Ecto neural progenitor cell (in vitro differentiated cells): ENCODE measurements around the gene CCDC186.

Source experiments
- DNase-seq: peaks from one replicate; pipeline ENCODE4 v3.0.0-alpha.2; 2018; ENCODE audit warnings: low spot score

Gene CCDC186

GRCh38 chr10:114173921-114174694 lies at the start of gene CCDC186:
CCDC186 (minus strand) TSS chr10:114174203; CDS start chr10:114163268, 10,935 bp downstream.
- peak; percentile 96 for DNase-seq

GRCh38 chr10:114223066-114223465 lies 49.1 kb upstream of the CCDC186 start:
- no peak for DNase-seq

DNA sequence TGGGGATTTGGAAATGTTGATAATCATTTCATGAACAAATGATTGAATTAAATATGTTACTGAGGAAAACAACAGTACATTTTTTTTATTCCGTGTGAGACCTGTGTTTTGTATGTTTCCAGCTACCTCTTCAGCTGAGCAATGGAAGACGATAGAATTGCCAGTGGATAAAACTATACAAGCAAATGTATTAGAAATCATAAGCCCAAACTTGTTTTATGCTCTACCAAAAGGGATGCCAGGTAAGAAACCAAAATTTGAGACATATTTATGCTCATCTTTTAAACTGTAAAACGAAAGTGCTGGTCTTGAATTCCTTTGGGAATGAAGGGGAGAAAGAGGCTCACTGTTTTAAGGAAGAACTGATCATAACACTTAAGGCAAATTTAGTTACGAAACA lies 47.2 kb upstream of the CCDC186 start:
- no peak for DNase-seq

DNA sequence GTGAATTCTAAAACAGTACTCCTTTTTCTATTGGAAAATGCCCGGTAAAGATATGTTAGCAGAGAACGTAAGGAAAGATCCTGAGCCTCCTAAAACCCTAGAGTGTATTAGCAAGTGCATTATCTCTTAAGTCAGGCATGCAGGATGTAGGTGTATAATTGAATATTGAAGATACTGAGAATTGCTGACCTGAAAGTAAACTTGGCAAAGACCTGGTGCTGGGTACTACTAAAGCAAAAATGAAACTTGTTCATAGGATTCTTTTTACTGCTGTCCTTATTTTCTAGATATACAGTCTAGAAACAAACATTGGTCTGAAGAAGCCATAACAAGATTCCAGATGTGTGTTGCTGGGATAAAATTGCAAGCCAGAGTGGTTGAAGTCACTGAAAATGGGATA lies 46.3 kb upstream of the CCDC186 start:
- no peak for DNase-seq

DNA sequence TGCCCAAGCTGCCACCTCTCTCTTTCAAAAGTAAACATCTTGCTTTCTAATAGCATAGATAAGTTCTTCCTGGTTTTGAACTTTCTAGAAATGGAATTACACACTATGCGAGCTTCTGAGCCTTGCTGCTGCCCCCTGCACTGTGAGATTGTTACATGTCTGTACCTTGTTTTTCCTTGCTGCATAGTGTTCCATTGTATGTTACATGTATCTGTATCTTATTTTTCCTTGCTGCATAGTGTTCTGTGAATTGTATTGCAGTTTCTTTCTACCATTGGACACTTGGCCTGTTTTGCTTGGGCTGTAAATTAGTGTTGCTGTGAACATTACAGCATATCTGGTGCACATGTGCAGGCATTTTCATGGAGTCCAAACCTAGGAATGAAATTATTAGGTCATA lies 41.0 kb upstream of the CCDC186 start:
- no peak for DNase-seq

DNA sequence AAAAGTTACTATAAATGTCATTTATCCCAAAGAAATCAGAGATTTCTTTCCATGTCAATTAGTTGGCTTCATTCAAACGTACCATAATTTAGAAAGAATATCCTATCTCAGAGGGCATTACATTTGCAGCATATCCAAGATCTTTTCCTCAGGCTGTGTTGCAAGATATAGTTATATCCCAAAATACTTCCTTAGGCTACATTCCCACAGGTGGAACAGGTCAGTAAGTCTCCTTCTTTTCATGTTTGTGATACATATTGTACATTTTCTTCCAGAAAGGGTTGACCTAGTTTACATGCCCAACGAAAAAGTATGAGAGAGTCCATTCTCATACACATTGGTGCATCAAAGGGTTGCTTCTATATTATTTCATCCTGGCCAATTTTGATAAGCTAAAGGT lies 38.1 kb upstream of the CCDC186 start:
- no peak for DNase-seq

DNA sequence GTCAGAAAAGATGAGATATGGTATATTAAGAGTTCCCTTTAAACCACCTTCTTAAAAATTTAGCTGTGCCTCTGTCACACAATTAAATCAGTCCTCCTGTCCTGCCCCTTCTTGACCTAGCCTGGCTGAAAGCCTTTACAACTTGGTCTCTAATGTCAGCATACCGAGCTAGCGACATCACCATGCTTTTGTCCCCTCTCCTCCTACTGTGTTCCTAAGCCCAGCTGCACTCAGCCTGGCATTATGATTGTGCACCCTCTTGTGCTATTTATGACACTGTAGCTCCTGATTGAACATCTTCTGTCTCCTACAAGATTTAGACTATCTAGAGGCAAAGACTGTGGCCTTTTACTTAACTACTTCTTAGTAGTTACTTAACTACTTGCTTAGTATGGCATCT lies 34.3 kb upstream of the CCDC186 start:
- DNase-seq: no peak

DNA sequence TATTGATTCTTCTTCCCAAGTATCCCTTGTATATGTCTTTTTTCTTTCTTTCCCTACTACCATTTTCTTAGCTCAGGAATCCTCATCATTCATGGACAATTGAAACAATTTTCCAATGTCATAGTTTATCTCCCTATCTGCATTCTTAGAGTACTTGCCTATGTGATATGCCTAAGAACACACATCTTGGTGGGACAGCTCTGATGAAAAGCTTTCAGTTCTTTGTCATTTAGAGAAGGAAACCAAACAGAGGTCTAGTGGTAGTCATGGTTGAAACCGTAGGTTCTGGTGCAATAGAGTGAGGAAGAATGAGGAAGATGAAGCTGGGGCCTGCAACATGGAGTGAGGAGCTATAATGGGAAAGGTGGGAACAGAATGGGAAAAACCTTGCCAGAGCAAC lies 33.3 kb upstream of the CCDC186 start:
- no peak for DNase-seq

GRCh38 chr10:114206902-114207301 lies 32.9 kb upstream of the CCDC186 start:
- no peak for DNase-seq

DNA sequence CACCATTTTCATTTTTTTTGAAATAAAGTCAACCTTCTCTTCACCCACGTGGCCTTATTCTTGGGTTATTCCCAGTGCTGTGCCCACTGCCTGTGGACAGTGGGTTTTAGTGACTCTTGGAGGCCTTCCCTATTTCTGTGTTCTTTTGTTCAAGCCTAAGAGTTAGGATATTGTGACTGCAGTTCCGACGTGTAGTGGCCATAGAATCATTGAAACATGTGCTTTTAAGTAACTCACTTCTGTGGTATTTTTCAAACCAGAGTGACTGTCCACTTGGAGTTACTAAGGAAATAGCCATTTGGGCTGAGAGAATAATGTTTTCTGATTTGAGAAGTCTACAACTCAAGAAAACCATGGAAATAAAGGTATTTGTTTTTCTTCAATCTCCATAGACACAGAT lies 28.8 kb upstream of the CCDC186 start:
- DNase-seq: no peak

- no peak for DNase-seq
Measured at GRCh38 chr10:114199239-114199638, 25.2 kb upstream of the CCDC186 start.

- no peak for DNase-seq
Measured at GRCh38 chr10:114195079-114195478, 21.1 kb upstream of the CCDC186 start.

- no peak for DNase-seq
Measured at GRCh38 chr10:114189700-114190099, 15.7 kb upstream of the CCDC186 start.

DNA sequence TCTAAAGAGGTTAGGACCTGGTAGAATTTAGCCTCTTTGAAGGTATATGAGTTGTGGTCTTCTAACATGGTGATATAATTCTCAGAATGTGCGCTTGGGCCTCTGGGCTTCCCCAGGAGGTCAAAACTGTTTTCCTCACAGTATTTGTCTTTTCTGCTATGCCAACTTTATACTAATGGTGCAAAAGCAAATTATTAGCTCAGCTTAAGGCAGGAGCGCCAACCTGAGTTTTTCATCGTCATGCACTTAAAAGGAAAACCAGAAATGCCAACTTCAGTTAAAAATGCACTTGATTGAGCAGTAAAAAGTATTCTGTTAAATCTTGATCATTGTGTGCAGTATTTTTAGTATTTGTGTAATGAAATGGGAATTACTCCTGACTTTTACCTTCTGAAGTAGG lies 14.9 kb upstream of the CCDC186 start:
- no peak for DNase-seq

DNA sequence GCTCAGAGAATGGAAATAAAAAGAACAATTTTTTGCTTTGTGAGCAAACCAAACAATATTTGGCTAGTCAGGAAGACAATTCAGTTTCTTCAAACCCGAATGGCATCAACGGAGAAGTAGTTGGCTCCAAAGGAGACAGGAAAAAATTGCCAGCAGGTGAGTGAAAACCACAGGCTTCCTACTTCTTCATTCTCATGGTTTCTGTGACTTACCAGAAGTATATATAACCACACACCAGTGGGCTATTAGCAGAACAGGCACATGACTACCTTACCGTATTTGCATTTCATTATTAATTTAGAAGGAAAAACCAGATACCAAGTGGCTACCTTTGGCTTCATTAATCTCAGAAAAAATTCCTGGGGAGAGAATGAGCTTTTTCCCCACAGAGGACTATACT lies 14.0 kb upstream of the CCDC186 start:
- no peak for DNase-seq

- DNase-seq: no peak
Measured at GRCh38 chr10:114184276-114184675, 10.3 kb upstream of the CCDC186 start.

- DNase-seq: no peak
Measured at GRCh38 chr10:114183563-114183962, 9.6 kb upstream of the CCDC186 start.

- no peak for DNase-seq
Measured at GRCh38 chr10:114181971-114182370, 8.0 kb upstream of the CCDC186 start.

DNA sequence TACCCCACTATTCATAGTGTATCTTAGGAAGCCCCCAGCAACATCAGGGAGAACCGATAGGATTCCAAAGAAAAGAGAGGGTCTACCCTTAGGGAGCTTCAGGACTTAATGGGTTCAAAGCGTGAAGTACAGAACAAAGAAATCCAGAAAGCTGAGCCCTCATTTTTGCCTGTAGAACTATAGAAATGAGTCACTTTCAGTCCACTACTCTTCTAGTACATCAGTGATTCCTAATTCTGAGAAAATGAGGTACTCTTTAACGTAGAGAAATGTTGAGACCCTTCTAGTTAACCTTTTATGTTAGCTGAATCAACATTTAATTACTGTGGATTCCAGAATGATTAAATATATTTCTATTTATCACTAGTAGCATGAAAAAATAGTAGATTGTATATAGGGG lies 6.9 kb upstream of the CCDC186 start:
- no peak for DNase-seq

GRCh38 chr10:114179747-114180146 lies 5.7 kb upstream of the CCDC186 start:
- DNase-seq: no peak

DNA sequence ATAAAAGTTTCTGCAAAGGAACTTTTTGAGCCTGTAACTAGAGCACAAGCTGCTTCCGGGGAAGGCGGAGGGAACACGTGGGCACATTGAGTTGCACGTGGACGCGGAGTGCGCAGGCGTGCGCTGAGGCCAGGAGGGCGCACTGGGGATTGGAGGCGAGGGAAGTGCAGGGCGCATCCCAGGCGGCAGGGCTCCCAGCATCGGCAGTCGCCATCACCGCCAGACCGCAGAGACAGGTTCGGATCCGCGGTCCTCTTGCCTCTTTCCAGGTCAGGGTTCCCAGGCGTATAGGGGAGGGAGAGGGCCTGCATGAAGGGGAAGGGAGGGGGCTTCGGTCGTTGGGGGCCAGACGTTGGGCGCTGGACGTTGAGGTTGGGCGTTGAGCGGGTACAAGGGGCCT lies 5.1 kb upstream of the CCDC186 start, which contains the start of gene TDRD1:
TDRD1 (plus strand) TSS at position 206 of the 400 bp plus-strand sequence. CDS start 8,479 bp downstream, outside the sequence.
- no peak for DNase-seq

DNA sequence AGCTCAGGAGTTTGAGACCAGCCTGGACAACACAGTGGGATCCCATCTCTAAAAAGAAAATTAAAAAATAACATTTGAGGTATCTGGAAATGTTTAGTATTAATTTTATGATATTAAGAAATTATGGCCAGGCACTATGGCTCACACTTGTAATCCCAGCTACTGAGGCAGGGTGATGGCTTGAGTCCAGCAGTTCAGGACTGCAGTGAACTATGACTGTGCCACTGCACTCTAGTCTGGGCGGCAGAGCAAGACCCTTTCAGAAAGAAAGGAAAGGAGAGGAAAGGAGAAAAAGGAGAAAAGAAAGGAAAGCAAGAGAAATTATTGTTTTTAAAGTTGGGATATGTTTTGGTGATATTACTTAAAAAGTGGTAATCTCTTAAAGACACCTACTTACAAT lies 2.5 kb upstream of the CCDC186 start:
- no peak for DNase-seq

GRCh38 chr10:114175667-114176066 lies 1.7 kb upstream of the CCDC186 start:
- DNase-seq: no peak

GRCh38 chr10:114174695-114175188 lies 739 bp upstream of the CCDC186 start:
- no peak for DNase-seq
